Suppressor macrophage (primary cell): ENCODE data around the gene TIMP1.

Source experiments
- DNase-seq, 4 experiments: peaks; one replicate each; pipeline ENCODE4 v3.0.0-alpha.2; 2020 to 2022
- total RNA-seq, 17 experiments: gene quantifications; one replicate each; lab custom pipeline; 2026; ENCODE audit warnings: mixed read lengths in 6 of 17, inconsistent platforms in 3 of 17; lab: John Stamatoyannopoulos, UW

Gene TIMP1
- total RNA-seq: 40.6 to 422 (median 97.0) reads per million in 17 experiments

DNA sequence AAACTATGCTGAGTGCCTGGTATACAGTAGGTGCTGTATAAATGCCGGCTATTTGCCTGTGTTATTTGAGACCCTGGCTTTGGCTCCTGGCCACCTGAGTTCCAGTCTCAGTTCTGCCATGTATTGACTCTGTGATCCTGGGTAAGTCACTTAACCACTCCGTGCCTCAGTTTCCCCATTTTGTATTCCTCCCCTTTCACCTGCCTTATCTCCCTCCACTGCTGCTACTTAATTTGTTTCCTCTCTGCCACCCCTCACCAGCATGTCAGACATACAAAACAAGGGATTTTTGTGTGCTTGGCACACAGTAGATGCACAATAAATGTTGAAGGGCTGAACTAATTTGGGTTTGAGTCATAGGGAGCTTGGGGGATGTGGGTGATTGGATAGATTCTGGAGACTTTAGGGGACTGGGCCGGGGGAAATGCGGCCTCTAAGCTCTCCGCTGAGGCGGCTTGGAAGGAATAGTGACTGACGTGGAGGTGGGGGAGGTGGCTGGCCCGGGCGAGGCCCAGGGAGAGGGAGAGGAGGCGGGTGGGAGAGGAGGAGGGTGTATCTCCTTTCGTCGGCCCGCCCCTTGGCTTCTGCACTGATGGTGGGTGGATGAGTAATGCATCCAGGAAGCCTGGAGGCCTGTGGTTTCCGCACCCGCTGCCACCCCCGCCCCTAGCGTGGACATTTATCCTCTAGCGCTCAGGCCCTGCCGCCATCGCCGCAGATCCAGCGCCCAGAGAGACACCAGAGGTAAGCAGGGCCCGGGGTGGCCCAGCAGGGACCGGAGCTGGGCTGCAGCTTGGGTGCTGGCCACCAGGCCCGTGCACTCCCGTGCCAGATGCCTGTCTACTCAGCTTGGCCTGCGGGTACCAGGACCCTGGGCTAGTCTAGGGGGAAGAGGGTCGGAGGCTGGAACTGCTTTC, at the start of gene TIMP1:
Gene TIMP1 (plus strand): TSS at position 706 of the 917 bp plus-strand sequence. CDS start 980 bp downstream, outside the sequence.
- DNase-seq: peak; percentile 88 to 93 (median 91)

DNA sequence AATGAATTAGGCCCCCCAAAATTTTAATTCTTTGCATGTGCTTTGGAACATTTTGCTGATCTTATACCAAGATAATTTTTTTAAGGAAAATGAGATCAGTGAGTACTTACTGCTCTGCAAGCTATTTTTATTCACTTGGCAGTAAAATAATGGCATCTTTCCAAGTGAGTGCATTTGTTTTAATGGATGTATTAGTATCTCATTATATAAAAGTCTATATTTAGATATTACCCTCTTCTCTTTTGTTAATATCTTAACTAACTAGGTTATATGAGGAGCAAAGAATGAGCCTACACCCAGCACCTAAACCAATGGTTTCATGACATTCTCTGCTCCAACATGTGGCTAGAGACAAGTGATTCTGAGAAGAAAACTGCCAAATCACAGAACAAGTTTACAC, 42.4 kb upstream of the TIMP1 start:
- no peak for DNase-seq

DNA sequence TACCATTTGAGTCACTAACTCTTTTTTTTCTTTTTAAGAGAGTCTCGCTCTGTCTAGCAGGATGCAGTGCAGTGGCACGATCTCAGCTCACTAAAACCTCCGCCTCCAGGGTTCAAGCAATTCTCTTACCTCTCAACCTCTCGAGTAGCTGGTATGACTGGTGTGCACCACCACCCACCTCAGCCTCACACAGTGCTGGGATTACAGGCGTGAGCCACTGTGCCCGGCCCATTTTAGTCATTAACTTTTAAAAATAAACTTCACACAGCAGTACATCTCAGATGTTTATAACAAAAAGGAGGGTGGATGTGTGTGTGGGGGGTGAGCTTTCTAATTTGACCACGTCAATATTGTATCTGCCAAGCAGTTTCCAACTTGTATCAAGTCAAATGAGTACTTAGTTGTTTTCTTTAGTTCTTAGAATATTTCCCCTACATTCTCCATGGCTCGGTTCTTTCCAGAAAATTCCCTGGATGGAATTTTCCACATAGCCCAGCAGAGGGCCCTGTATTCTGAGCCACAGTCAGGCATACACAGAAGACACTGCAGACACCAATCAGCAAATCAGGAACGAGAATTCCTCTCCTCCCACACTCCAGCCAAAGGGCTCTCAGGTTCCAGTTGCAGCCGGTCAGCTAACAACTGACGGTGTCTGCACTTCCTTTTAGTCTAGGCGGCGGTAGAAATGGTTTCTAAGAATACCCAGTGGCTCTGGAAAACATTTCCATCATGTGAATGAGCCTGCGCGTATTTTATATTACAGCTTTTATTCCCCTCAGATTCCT, 41.3 kb upstream of the TIMP1 start:
- peak; percentile 78 to 89 (median 86) for DNase-seq

DNA sequence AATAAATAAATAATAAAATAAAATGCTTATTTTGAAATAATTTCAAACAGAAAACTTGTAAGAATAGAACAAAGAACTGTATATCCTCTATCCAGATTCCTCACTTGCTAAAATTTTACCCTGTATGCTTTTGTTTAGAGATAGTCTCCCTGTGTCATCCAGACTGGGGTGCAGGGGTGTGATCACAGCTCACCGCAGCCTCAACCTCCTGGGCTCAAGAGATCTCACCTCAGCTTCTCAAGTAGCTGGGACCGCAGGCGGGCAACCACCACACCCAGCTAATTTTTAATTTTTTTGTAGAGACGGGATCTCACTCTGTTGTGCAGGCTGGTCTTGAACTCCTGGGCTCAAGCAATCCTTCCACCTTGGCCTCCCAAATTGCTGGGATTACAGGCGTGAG, 38.7 kb upstream of the TIMP1 start:
- DNase-seq: no peak

DNA sequence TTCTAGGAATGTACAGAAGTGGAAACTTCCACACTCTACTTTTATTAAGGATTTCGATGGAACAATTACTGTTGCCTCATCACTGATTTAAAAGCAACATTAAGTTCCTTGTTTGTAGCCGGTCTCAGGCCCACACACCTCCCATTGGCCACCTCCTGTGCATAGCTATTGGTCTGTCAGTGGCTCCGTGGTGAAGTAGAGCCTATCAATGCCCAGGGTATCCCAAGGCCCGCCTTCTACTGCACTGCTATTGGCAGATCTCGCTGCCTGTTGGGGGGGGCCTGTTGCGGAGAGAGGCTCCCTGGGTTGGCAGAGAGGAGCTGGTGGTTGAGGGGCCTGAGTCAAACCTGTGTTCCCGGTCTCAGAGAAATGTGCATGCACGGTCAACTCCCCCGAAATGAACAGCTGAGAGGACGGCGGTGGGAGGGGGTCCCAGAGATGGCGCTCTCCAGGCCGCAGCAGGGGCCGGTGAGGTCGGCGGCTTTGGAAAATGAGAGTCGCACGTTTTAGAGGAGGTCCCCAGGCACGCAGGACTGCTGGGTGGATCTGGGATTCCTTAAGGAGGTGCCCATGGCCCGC, 26.1 kb upstream of the TIMP1 start:
- DNase-seq: peak; percentile 79 to 91 (median 89)

DNA sequence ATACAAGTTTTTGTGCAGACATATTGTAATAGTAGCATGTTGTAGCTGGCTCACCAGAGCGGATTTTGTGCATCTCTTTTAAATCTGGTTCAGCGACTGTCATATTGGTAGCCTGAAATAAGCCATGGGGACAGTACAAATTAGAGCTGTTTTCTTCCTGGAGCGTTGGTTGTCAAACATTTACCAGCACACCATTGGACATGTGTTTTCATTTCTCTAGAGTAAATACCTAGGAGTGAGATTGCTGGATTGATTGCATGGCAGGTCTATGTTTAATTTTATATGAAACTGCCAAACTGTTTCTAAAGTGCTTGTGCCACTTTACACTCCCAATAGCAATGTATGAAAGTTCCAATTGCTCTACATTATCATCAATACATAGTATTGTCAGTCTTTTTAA, 23.8 kb upstream of the TIMP1 start:
- DNase-seq: no peak

DNA sequence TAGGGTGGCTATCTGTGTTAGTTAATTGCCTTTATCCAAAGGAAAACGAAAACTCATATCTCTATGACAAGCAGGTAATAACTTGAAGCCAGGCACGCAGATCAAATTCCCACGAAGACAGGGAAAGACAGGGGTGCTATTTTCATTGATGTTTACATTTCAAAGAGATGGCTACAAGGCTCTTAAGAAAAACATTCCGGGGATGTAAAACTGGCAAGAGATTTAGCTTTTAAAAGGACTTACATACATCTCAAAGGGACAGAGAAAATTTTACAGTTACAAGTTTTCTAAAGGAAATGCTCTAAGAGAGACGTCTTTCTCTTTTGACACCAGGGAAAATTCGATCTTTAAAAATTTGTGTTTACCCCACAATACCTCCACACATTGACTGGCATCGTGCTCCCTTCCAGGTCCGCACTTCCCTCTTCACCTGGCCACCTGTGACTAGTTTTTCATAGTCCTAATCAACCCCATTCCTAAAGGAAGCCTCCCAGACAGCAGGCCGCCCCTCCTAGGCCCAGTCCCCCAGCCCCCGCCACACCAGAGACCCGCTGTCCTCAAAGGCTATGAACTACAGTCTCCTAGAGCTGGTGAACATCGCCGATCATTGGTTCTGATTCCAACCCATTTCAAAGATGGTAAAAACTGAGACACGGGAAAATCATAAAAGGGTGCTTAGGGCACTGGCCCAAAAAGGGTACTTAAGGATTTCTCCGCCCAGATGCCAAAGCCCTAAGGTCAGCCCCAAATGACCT, 21.9 kb upstream of the TIMP1 start:
- DNase-seq: no peak

DNA sequence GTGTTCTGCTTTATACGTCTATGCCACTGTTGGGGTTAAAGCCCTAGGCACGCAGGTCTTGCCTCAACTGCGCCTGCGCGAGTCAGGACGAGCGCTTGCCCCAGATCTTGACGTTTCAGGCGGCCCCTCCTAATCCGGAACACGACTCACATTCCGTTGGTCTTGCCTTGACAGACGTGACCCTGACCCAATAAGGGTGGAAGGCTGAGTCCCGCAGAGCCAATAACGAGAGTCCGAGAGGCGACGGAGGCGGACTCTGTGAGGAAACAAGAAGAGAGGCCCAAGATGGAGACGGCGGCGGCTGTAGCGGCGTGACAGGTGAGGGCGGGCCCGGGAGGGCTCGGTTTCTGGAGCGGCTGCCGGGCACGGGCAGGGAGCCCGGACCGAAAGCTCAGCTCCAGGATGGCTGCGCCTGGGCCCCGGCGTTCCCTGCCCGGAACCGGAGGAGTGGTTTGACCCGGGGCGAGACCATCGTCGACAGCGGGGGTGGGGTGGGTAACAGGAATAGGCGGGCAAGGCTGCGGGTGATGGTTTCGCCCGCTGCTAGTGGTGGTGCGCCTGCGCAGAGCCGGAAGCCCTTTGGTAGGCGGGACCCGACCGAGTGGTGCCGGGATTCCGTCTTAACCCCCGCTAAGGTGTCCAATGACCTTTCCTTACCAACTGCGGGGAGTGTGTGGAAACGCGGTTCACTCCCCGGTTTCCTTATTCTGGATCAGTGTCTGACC, 21.1 kb upstream of the TIMP1 start, which contains the start of gene ARAF:
Gene ARAF (plus strand): TSS at position 272 of the 725 bp plus-strand sequence. CDS start 1,763 bp downstream, outside the sequence.
- peak; percentile 97 to 99 (median 98) for DNase-seq

DNA sequence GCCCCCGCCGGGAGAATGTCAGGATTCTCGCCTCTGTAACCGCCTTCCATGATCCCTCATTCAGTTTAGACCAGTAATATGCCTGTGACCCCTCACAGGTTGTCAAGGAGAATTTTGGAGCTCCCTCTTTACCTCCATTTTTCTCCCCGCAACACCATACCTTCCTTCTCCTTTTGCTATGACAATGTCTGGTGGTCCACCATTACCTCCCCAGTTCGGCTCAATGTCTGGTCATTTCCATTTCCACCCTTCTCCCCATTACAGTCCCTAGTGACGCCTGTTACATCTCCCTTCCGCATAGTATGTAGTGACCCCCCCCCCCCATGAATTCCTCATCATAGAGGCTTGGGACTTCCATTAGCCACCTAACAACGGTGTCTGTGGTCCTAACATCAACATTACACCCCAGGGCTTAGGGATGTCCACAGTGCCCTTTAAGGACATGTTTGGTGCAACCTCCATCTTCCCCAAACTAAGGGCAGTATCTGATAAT, 20.5 kb upstream of the TIMP1 start:
- no peak for DNase-seq

DNA sequence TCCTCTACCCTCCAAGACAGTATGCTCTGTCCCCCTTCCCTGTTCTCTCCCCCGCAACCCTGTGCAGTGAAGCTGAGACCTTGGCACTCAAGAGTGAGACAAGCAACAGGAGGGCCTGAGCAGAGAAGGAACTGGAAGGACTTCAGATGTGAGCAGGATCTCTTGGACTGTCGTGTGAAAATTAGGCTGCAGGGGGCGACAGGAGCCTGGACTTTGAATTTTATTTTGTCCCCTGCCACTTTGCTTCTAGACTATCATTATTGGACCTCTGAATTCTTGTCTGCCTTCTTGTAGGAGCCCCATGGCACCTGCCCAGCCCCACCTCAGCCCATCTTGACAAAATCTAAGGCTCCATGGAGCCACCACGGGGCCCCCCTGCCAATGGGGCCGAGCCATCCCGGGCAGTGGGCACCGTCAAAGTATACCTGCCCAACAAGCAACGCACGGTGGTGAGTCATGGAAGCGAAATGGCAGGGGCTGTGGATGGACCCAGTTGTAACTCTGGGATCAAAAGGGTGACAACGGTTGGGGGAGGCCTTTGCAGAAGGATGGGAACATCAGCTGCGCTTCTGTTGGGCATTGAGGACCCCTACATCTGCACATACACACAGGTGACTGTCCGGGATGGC, 19.5 kb upstream of the TIMP1 start:
- DNase-seq: peak; percentile 58 to 68 (median 63)

DNA sequence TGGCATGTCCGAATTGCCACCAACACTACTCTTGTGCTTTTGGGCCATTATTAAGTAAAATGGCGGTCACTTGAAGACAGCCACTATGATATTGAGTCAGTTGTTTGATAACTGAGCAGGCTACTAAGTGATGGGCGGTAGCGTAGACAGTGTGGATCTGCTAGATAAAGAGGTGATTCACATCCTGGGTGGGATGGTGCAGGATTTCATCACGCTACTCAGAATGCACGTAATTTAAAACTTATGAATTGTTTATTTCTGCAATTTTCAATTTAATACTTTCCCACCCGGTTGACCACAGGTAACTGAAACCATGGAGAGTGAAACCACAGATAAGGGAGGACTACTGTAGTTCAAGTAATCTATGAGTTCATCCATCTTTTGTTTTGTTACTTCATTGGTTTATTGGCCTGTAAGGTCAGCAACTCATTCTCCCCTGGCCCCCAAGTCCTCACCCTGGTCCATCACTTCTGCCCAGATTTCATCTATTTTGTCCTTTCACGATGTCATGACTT, 18.4 kb upstream of the TIMP1 start:
- DNase-seq: no peak

DNA sequence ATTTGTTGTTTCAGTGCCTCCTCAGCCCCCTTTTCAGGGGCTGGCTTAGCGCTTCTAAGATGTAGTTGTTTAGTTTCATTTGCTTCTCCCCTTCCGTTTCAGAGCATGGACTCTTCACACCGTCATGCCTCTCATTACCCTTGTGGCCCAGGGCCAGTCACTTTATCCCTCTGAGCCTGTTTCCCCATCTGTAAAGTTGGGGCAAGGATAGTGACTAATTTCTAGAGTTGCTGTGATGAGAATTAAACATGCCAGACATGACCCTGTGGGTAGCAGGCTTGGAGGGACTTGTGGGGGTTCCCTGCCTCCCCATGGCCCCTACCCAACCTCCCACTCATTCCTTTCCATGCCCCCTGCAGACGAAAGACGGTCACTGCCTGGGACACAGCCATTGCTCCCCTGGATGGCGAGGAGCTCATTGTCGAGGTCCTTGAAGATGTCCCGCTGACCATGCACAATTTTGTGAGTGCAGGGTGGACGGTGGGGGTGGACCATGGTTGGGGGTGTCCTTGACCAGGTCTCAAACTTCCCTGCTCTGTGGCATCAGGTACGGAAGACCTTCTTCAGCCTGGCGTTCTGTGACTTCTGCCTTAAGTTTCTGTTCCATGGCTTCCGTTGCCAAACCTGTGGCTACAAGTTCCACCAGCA, 17.7 kb upstream of the TIMP1 start:
- DNase-seq: peak in 1 of 4 experiments; percentile 14

DNA sequence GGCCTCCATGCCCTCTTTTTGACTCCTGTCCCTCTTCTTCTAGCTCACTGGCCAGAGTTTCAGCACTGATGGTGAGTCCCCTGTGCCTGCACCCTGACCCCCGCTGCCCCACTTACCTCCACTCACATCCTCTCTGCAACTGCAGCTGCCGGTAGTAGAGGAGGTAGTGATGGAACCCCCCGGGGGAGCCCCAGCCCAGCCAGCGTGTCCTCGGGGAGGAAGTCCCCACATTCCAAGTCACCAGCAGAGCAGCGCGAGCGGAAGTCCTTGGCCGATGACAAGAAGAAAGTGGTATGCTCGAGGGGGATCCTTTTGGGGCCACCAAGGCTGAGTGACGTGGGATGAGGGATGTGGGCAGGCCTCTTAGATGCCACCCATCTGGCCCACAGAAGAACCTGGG, 15.4 kb upstream of the TIMP1 start:
- no peak for DNase-seq

DNA sequence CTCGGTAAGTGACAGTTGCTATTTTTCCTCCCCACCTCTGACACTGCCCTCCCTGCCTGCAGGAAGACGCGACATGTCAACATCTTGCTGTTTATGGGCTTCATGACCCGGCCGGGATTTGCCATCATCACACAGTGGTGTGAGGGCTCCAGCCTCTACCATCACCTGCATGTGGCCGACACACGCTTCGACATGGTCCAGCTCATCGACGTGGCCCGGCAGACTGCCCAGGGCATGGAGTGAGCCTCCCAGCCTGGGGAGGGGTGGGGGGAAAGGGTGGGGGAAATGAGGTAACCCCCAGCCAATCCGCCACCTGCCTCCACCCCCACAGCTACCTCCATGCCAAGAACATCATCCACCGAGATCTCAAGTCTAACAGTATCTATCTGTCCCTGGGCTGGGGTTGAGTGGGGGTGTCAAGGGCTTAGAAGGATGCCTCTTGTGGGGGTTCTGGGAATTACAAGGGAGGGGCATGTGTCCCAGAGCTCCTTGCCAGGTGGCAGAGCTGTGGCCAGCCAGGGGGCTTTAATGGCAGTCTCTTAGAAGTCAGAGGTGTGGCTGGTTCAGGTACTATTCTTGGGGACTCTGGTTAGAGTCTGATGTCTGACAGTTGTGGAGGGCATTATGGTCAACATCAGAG, 13.5 kb upstream of the TIMP1 start:
- peak in 1 of 4 experiments; percentile 40 for DNase-seq

DNA sequence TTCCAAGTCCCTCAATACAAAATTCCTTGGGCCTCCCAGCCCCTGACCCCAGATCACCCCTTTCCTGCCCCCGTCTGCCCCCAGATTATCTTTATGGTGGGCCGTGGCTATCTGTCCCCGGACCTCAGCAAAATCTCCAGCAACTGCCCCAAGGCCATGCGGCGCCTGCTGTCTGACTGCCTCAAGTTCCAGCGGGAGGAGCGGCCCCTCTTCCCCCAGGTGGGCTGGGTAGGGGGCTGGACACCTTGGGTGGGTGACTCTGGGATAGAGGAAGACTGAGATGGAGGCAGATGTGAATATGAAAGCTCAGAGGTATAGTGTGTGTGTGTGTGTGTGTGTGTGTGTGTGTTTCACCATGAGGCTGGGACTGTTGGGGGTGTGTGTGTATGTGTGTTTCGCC, 11.4 kb upstream of the TIMP1 start:
- DNase-seq: no peak

DNA sequence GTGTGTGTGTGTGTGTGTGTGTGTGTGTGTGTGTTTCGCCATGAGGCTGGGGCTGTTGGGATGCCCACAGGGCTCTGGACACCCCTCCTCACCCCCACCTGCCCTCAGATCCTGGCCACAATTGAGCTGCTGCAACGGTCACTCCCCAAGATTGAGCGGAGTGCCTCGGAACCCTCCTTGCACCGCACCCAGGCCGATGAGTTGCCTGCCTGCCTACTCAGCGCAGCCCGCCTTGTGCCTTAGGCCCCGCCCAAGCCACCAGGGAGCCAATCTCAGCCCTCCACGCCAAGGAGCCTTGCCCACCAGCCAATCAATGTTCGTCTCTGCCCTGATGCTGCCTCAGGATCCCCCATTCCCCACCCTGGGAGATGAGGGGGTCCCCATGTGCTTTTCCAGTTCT, 11.0 kb upstream of the TIMP1 start:
- no peak for DNase-seq

DNA sequence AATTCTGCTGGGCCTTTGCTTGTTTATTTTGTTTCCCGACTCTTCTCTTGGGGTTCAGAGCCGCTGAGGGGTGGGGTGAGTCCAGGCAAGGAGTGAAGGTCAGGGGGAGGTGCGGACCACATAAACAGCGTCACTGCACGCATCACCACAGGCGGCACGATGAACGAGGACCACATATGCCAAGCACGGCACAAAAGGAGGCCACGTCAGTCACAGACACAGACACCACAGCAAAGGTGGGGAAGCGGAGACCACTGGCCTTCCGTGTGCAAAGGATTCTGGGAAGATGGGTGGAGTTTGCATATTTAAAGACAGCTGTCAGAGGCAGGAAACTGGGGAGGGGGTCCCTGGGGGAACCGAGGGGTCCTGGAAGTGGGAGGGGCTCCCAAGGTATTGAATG, 10.3 kb upstream of the TIMP1 start:
- no peak for DNase-seq

DNA sequence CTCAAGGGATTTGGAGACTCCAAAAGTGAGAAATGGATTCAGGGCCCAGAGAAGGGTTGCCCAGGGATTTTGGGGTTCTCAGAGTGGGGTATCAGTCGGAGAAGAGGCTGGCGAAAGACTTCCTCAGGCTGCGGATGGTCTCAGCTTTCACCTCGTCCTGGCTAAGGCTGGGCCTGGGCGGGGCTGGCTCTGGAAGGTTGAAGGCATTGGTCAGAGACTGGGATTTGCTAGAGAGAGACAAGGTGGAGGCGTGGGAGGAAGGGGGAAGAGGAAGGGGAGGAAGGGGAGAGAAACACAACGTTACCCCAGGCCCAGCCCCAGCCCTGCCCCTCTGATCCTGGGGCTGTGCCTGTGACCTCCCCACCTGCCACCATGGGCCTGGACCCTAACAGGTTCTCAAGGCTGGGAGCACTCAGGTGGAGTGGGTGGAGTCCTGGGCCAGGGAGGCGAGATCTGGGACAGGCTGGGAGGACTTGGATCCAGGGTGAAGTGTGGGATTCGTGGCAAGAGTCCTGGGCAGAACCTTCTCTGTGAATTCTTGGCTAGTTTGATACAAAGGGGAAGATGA, 9.4 kb upstream of the TIMP1 start:
- DNase-seq: no peak
